Fibroblast of peridontal ligament (primary cell): Measurements from ENCODE around the gene CD2BP2.
"Not testable (repeated sequence)": the region's sequence is repeated elsewhere in the genome, so short reads cannot be mapped to it uniquely, and the experiment has no call there.

ENCODE experiments used
- DNase-seq: peaks from one replicate; pipeline ENCODE4 v3.0.0-alpha.2; 2010; ENCODE audit errors: extremely low read depth

CD2BP2 gene

DNA sequence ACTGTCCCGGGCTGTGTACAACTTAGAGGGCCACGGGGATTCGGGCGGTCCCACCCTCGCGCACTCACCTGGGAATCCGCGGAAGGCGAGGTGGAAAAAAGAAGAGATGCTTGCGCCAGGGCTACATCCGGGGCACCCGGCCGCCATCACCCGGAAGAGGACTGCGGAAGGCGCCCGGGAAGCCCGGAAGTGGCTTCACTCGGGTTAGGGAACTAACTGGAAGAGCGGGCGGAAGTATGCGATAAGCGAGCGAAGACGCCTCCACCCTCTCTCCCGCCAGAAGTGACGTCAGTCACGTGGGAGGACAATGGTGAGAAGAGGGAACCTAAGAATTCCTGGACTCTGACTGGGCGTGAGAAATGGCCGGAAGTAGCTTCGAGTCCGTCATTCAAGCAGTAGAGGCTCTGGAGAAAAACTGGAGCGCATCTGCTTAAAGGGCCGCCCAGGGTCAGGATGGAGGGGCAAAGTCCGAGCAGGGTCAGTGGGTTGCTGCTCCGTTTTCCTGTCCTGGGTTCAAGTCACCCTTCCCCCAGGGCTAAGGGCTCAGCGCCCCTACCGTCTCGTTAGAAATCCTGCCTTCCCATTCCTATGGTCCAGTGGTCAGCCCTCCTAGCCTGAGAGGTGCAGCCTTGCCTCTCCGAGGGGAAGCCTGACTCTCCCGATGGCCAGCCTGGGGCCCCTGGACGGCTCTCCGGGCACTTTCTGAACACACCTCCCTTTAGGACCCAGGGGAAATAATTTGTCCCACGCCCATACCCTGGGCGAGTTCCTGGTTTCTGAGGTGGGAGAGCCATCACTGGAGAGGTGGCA lies at the start of gene CD2BP2:
TSS of gene CD2BP2 (minus strand) at position 165 of the 810 bp plus-strand sequence. CDS start 627 bp downstream, outside the sequence.
- peak; percentile 99 for DNase-seq

DNA sequence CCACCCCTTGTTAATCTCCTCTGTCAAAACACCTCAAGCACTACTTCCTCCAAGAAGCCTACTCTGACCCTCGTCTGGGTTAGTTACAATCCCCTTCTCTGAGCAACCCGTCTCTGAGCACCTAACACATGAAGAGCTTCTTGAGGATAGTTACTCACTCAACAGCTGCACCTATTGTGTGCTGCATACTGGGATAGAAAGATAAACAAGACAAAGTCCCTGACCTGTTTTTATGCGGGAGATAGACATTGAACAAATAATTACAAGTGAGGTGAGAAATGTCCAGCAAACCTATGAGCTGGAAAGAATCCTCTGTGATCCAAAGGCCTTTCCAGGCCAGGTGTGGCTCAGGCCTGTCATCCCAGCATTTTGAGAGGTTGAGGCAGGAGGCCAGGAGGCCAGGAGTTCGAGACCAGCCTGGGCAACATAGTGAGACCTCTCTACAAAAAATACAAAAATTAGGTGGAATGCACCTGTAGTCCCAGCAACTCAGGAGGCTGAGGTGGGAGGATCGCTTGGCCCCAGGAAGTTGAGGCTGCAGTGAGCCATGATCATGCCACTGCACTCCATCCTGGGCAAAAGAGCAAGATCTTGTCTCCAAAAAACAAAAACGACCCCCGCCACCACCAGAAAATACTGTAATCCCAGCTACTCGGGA lies 46.8 kb upstream of the CD2BP2 start:
- no peak for DNase-seq

DNA sequence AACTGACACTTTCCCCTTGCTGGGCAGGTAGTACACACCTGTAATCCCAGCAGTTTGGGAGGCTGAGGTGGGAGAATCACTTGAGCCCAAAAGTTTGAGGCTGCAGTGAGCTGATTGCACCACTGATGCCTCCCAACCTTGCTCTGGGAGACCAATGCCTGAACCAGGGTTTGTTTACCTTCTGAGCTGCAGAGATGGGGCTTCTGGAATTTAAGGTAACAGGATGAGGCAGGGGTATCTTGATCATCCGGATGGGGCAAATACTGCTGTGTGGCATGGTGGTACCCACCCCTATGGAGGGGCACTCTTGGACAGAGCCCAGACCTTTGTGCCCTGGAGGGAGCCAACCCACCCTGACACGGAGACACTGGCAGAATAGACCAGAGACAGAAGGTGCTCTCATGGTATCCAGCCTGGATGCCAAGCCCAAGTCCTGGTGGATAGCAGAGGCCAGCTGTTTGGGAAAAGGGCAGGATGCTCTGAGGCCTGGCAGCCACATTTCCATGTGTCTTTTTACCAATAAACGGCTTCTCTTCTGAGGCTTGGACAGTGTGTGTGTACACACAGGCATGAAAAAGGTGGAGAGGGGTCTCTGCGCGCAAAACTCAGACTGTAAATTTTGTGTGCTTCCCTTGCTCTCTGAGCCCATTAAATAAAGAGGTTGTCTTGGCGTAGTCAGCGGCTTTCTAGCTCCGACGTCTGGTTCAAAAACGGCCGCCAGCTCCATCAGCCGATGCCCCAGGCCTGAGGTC lies 44.5 kb upstream of the CD2BP2 start:
- no peak for DNase-seq

DNA sequence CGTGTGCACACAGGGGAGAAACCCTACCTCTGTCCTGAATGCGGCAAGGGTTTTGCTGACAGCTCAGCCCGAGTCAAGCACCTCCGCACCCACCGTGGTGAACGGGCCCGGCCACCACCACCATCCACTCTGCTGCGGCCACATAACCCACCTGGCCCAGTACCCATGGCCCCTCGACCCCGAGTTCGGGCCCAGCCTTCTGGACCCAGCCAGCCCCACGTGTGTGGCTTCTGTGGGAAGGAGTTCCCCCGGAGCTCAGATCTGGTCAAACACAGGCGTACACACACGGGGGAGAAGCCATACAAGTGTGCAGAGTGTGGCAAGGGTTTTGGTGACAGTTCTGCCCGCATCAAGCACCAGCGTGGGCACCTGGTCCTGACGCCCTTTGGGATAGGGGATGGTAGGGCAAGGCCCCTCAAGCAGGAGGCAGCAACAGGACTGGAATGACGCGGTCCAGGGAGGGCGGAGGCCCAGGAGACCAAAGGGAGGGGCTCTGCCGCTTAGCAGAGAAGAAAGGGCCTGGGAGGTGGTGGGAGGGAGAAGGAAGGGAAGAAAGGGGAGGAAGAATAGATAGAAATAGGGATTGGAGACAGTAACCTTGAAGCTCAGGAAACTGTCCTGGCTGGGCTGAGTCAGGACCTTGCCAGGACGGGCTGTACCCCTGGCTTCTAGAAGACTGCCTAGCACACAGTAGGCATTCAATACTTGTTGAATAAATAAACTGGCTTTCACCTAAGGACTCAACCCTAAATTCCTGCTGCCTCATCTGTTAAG lies 43.7 kb upstream of the CD2BP2 start:
- no peak for DNase-seq

DNA sequence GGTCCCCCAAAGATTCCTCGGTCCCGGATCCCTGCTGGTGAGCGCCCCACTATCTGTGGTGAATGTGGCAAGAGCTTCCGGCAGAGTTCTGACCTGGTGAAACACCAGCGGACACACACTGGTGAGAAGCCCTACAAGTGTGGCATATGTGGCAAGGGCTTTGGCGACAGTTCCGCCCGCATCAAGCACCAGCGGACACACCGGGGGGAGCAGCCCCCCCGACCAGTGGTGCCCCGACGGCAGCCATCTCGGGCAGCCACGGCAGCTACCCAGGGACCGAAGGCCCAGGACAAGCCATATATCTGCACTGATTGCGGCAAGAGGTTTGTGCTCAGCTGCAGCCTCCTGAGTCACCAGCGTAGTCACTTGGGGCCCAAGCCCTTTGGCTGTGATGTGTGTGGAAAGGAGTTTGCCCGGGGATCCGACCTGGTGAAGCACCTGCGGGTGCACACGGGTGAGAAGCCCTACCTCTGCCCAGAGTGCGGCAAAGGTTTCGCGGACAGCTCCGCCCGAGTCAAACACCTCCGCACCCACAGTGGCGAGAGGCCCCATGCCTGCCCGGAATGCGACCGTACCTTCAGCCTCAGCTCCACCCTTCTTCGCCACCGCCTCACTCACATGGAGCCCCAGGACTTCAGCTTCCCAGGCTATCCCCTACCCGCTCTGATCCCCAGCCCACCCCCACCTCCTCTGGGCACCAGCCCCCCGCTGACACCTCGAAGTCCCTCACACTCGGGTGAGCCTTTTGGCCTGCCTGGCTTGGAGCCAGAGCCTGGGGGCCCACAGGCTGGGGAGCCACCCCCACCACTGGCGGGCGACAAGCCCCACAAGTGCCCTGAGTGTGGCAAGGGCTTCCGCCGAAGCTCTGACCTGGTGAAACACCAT lies 42.9 kb upstream of the CD2BP2 start:
- no peak for DNase-seq

DNA sequence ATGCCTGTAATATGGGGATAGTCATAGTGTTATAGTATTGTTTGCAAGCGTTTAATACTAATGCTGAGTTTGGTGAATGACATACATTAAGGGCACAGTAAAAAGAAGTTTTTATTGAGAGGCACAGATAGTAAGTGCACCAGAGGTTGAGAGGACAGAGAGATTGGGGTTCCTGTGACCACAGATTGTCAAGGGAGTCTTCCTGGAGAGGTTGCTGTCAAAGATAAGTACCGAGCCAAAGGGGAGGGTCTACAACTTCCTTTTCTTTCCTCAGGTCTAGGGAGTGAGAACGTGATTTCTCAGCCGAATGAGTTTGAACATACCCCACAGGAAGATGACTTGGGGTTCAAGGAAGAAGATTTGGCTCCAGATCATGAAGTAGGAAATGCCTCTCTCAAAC lies 41.9 kb upstream of the CD2BP2 start:
- DNase-seq: no peak

DNA sequence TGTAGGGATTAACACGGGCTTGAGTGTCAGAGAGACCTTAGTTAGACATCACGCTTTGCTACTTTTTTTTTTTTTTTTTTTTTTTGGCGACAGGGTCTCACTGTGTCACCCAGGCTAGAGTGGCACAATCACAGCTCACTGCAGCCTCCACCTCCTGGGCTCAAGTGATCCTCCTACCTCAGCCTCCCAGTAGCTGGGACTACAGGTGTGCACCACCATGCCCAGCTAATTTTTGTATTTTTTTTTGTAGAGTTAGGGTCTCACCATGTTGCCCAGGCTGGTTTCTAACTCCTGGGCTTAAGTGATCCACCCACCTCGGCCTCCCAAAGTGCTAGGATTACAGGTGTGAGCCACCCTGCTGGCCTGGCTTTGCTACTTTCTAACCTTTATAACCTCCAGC lies 41.5 kb upstream of the CD2BP2 start:
- not testable (repeated sequence) for DNase-seq

DNA sequence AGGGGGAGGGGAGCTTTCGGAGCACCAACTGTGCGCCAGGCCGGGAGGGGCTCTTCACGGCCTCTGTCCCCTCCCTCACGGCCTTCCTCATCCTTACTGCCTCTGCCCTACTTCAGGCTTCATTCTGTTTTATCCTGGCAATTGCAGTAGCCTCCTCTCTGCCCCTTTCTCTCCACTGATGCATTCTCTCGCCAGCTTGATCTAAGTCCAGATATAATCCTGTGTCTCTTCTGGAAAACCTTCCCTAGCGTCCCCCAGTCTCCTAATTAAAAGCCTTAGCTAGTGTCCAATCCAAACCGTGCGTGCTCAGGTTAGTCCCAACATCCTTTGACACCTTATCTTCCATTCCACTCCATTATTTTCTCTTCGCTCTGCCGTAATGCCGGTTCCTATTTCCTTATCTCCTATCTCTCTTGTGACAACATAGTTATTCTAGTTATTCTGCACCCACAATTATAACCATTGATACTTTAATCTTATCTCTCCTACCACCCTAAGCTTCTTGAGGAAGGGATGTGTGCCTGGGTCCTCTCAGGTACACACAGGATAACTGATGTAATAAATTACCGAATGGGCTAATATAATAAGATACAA lies 41.0 kb upstream of the CD2BP2 start:
- no peak for DNase-seq

DNA sequence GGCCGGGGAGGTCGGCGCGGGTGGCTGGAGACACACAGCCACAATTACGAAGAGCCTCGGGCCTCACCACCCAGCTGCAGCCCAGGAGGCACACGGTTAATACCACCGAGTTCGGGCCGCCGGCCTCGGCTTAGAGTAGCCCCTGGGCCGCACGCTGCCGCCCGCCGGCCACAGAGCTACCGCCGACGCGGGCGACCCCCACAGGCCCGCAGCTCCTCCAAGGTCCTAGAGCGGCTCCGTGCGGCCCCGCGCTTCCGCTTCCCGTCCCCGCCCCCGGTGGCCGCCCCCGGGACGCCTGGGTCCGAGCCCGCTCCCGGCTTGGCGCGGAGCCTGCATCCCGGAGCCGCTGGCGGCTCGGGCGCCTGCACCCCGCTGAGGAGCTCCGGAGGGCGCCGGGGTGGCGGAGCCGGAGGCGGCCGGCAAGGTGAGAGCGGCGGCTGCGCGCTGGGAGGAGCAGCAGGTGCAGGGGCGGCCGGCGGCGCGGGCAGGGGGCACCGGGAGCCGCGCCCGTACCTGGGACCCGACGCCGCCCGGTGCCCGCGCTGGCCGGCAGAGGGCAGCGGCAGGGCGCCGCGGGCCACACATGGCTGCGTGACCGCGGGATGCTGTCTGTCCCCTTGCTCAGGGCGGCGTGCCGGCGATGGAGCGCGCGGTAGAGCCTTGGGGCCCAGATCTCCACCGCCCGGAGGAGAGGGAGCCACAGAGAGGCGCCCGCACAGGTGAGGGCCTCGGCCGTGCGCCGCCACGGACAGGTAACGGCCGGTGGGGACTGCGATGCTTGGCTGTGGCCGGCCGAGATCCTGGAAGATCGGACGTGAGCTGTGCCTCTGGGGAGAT lies 40.3 kb upstream of the CD2BP2 start, which contains the start of gene ZNF48:
TSS of gene ZNF48 (plus strand) at position 266 of the 837 bp plus-strand sequence. CDS start at position 641, 375 bp downstream.
- peak; percentile 87 for DNase-seq

DNA sequence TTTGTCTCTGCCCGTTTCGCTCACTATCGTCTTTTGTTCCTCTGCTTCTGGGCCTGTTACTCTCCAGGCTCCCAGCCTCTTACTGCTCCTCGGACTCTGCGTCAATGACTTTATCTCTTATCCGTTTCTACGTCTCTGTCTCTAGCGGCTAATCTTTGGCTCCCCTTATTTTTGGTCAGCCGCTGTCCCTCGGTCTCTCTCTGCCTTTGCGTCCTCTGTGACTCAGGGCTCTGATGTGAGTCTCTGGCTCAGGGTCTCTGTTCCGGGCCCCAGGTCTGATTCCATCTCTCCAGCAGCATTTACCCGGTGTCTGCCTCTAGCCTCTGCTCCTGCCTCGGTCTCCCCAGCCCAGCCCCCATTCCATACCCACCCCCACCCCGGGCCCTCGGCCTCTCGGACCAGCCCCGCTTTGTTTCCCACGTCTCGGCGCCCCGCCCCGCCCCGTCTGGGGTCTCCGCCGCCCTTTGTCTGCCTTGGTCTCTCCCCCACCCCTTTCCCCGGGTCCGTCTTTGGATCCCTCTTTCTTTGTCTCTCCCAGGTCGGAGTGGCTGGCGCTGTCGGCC lies 39.6 kb upstream of the CD2BP2 start:
- no peak for DNase-seq

DNA sequence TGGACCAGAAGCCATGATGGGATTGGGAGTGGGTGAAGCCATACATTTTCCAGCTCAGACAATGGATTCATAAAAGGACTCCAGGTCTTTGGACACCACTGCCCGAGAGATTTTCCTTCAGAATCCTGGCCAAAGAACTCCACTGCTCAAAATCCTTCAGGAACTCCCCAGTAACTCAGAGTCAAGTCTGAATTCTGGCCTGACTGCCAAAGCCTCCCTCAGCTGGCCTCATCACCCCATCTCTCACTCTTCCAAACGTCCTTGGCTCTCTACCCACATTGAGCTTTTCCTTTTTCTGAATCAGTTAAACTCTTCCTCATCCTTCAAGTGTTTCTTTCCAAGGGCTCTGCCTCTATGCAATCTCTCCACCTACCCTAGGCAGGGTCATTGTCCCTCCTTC lies 28.4 kb upstream of the CD2BP2 start:
- DNase-seq: no peak

DNA sequence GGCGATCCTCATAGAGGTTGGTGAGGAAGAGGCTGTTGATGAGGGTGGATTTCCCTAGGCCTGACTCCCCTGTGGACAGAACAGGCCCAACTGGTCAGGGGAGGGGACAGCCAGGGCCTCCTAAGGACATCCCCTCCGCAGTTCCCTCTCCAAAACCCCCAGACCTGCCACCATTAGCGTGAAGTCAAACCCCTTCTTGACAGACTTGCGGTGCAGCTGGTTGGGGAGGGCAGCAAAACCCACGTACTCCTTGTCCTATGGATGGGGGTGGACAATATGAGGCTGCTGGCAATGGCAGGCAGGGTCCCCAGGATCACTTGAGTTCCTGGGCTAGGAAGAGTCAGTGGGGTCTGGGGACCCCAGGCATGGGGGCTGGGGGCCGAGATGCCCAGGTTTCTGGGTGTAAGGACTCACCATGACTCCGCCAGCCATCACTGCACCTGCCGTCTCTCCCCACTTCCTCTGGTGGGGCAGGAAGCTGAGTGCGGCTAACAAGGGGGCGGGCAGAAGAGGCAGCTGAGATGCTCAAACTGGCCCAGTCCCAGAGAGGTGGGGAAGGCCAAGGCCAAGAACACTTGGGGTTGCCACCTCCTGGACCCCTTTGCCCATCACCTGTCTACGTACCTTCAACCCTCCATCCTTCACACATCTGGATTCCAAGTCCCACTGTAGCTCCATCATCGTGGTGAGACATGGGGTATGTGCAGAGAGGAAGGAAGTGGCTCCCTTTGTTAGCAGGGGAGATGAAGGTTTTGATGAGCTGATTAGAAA lies 27.2 kb upstream of the CD2BP2 start, which contains the start of gene SEPTIN1:
TSS of gene SEPTIN1 (minus strand) at position 451 of the 771 bp plus-strand sequence. CDS start at position 432, 19 bp downstream.
- no peak for DNase-seq

DNA sequence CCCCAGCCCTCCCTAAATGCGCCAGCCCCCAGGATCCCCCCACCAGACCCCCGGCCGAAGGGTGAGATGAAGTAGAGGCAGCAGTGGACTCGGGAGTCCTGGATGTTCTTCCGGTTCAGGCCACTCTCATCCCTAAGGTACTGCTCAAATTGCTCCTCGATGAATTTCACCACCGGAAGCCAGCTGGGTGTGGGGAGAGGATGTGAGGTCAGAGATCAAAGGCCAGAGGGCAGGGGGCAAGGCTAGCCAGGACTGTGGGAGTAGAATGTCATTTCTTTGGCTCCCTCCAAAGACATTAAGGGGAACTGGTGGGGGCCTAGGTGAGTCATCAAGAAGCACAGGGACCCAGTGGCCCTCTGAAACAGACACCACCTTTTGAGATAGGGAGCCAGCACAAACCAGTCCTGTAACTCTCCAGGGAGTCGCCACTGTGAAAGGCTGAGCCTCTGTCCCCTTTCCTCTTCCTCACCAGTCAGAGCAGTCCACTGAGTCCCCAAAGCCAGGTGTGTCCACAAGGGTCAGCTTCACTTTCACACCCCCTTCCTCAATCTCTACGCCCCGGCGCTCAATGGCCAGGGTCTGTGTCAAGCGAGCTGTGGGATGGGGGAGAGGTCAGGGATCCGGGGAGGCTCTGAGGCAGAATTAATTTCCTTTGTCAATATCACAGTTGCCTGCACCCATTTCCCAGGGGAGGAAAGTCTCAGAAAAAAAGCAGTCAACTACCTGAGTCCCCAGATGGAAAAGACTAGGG lies 26.4 kb upstream of the CD2BP2 start:
- no peak for DNase-seq

DNA sequence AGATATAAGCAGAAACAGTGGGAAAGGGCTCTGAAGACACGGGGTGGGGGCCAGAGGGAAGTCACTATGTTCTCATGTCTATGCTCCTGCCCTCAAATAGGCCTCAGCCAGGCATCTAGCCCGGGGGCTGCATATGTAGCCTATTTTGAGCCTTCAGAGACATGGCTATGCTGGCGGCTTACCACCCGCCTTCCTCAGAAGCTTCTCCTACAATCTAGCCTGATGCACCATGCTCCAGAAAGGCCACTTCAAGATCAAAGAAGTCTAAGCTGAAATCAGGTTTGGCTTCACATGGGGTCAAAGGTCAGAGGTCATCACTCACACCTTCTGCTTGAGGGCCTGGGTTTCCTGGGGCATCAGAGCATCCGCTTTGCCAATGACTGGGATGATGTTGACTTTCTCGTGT lies 25.7 kb upstream of the CD2BP2 start:
- DNase-seq: no peak

DNA sequence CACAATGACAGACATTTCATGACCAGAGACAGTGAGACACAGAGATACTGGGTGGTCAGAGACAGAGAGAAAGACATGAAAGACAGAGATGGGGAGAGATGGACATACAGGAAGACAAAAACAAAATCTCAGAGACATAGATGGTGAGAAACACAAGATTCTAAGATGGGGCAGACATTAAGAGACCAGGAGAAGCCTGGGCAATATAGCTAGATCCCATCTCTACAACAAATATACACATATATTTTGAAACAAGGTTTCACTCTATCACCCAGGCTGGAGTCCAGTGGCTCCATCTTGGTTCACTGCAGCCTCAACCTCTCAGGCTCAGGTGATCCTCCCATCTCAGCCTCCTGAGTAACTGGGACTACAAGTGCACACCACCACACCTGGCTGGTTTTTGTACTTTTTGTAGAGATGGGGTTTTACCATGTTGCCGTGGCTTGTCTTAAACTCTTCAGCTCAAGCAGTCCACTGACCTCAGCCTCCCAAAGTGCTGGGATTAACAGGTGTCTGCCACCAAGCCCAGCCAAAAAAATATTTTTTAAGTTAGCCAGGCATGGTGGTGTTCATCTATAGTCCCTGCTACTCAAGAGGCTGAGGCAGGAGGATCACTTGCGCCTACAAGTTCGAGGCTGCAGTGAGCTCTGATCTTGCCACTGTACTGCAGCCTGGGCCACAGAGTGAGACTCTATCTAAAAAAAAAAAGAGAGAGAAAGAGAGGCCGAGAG lies 25.1 kb upstream of the CD2BP2 start:
- DNase-seq: no peak

DNA sequence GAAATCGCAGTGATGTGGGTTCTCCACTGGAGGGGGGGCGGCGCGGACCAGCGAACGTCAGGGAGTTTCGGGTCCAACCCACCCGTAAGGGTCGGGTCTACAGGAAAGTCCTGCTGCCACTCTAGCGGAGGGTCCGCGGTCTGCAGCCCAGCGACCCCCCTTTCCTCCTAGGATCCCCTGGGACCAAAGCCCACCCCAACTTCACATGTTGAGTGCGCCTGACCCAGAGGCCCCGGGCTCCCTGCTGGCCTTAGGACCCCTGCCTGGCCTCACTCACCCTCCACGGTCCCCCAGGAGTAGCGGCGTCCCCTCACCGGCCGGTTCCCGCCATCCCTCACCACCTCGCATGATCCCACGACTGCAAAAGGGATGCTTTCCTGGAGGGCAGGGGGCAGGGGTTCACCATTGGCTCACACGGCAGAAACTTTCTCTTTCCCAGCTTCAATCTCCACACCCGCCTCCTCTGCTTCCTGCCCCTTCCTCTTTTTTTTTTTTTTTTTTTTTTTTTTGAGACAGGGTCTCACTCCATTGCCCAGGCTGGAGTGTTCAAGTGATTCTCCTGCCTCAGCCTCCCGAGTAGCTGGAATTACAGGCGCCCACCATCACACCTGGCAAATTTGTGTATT lies 24.2 kb upstream of the CD2BP2 start:
- no peak for DNase-seq
